ENCODE data around the gene MRPL37.

- no peak for TF ChIP-seq CTCF (IDR thresholded peaks at IDR 0.05)
- no peak for TF ChIP-seq POLR2A (IDR thresholded peaks at IDR 0.05)
Observed at GRCh38 chr1:54158071-54158470, 41.9 kb upstream of the MRPL37 start.
